ENCODE data around the gene CATSPERE.

Gene CATSPERE

GRCh38 chr1:244633140-244633539 is 172.1 kb downstream of the CATSPERE start:
- in situ Hi-C loops (cut with HindIII; ENCODE audit: low pct_unique_long_range_greater_than_20kb, low sequenced_read_pairs): no loop called here
- DNase-seq (ENCODE audit: low read depth in 1 of 2, low spot score in 1 of 2): no peak

GRCh38 chr1:244634546-244634945 is 173.5 kb downstream of the CATSPERE start:
- TF ChIP-seq JUND (IDR thresholded peaks at IDR 0.05; ENCODE audit: low read depth): no peak
- in situ Hi-C loops (cut with HindIII; ENCODE audit: low pct_unique_long_range_greater_than_20kb, low sequenced_read_pairs): no loop called here
- peak in 1 of 2 experiments; percentile 39 for DNase-seq (ENCODE audit: low read depth in 1 of 2, low spot score in 1 of 2)

More at GRCh38 chr1:244633140-244633539, 172.1 kb downstream of the CATSPERE start:
- no peak for TF ChIP-seq JUND (IDR thresholded peaks at IDR 0.05; ENCODE audit: low read depth)

GRCh38 chr1:244636488-244637259 is 175.6 kb downstream of the CATSPERE start:
- DNase-seq (ENCODE audit: low read depth in 1 of 2, low spot score in 1 of 2): no peak
- TF ChIP-seq JUND (IDR thresholded peaks at IDR 0.05; ENCODE audit: low read depth): no peak
- in situ Hi-C loops (cut with HindIII; ENCODE audit: low pct_unique_long_range_greater_than_20kb, low sequenced_read_pairs): no loop called here

GRCh38 chr1:244639561-244639960 is 178.5 kb downstream of the CATSPERE start:
- in situ Hi-C loops (cut with HindIII; ENCODE audit: low pct_unique_long_range_greater_than_20kb, low sequenced_read_pairs): no loop called here
- no peak for TF ChIP-seq JUND (IDR thresholded peaks at IDR 0.05; ENCODE audit: low read depth)
- no peak for DNase-seq (ENCODE audit: low read depth in 1 of 2, low spot score in 1 of 2)

- in situ Hi-C loops (cut with HindIII; ENCODE audit: low pct_unique_long_range_greater_than_20kb, low sequenced_read_pairs): no loop called here
- DNase-seq (ENCODE audit: low read depth in 1 of 2, low spot score in 1 of 2): no peak
- no peak for TF ChIP-seq JUND (IDR thresholded peaks at IDR 0.05; ENCODE audit: low read depth)
These were observed 179.8 kb downstream of the CATSPERE start for GRCh38 chr1:244640917-244641316.

GRCh38 chr1:244642526-244642925 is 181.5 kb downstream of the CATSPERE start:
- in situ Hi-C loops (cut with HindIII; ENCODE audit: low pct_unique_long_range_greater_than_20kb, low sequenced_read_pairs): no loop called here
- no peak for TF ChIP-seq JUND (IDR thresholded peaks at IDR 0.05; ENCODE audit: low read depth)
- no peak for DNase-seq (ENCODE audit: low read depth in 1 of 2, low spot score in 1 of 2)

GRCh38 chr1:244642988-244643387 is 181.9 kb downstream of the CATSPERE start:
- in situ Hi-C loops (cut with HindIII; ENCODE audit: low pct_unique_long_range_greater_than_20kb, low sequenced_read_pairs): no loop called here
- DNase-seq (ENCODE audit: low read depth in 1 of 2, low spot score in 1 of 2): no peak
- TF ChIP-seq JUND (IDR thresholded peaks at IDR 0.05; ENCODE audit: low read depth): no peak

- in situ Hi-C loops (cut with HindIII; ENCODE audit: low pct_unique_long_range_greater_than_20kb, low sequenced_read_pairs): no loop called here
- no peak for TF ChIP-seq JUND (IDR thresholded peaks at IDR 0.05; ENCODE audit: low read depth)
- DNase-seq (ENCODE audit: low read depth in 1 of 2, low spot score in 1 of 2): no peak
These were observed 184.3 kb downstream of the CATSPERE start for GRCh38 chr1:244645414-244645813.

GRCh38 chr1:244645890-244646289 is 184.8 kb downstream of the CATSPERE start:
- in situ Hi-C loops (cut with HindIII; ENCODE audit: low pct_unique_long_range_greater_than_20kb, low sequenced_read_pairs): no loop called here

GRCh38 chr1:244647819-244648218 is 186.7 kb downstream of the CATSPERE start:
- in situ Hi-C loops (cut with HindIII; ENCODE audit: low pct_unique_long_range_greater_than_20kb, low sequenced_read_pairs): no loop called here
- no peak for TF ChIP-seq JUND (IDR thresholded peaks at IDR 0.05; ENCODE audit: low read depth)
- DNase-seq (ENCODE audit: low read depth in 1 of 2, low spot score in 1 of 2): no peak

More at GRCh38 chr1:244645890-244646289, 184.8 kb downstream of the CATSPERE start:
- no peak for DNase-seq (ENCODE audit: low read depth in 1 of 2, low spot score in 1 of 2)
- TF ChIP-seq JUND (IDR thresholded peaks at IDR 0.05; ENCODE audit: low read depth): no peak

GRCh38 chr1:244651956-244652622 is 191.0 kb downstream of the CATSPERE start:
- no peak for DNase-seq (ENCODE audit: low read depth in 1 of 2, low spot score in 1 of 2)
- TF ChIP-seq JUND (IDR thresholded peaks at IDR 0.05; ENCODE audit: low read depth): no peak
- in situ Hi-C loops (cut with HindIII; ENCODE audit: low pct_unique_long_range_greater_than_20kb, low sequenced_read_pairs): no loop called here

GRCh38 chr1:244652623-244653438 is 191.8 kb downstream of the CATSPERE start, which contains the start of gene DESI2:
Gene DESI2, plus strand, starts transcription at chr1:244653126. Its CDS starts 188 bp downstream, at chr1:244653314.
- DNase-seq (ENCODE audit: low read depth in 1 of 2, low spot score in 1 of 2): peak; percentile 94 to 99
- in situ Hi-C loops (cut with HindIII; ENCODE audit: low pct_unique_long_range_greater_than_20kb, low sequenced_read_pairs): no loop called here
- TF ChIP-seq JUND (IDR thresholded peaks at IDR 0.05; ENCODE audit: low read depth): no peak

Data from T47D (cell line).